Loucy (cell line): ENCODE measurements around the gene SCG2.
A peak's percentile ranks its signal among the peaks of the same experiment; 100 is the strongest.

Experiments used
- H2AFZ ChIP-seq: fragments of 200-600 bp; sonication (generic); 2 replicates; pipeline ENCODE4 v1.6.0; 2016; ENCODE audit warnings: antibody characterized with exemption, mild to moderate bottlenecking, low read length, moderate library complexity
- H3F3A ChIP-seq: fragments of 200-600 bp; 2 replicates; pipeline ENCODE4 v1.6.0; 2016; ENCODE audit warnings: antibody characterized with exemption, low read depth, mild to moderate bottlenecking
- H3K27me3 ChIP-seq: fragments of 200-600 bp; sonication (generic); 2 replicates; pipeline ENCODE4 v1.6.1; 2014; ENCODE audit warnings: low read length, mild to moderate bottlenecking; ENCODE audit not compliant: insufficient read depth, poor library complexity, severe bottlenecking
- H3K36me3 ChIP-seq: fragments of 200-600 bp; sonication (generic); 2 replicates; pipeline ENCODE4 v1.6.1; 2016; ENCODE audit warnings: low read length; ENCODE audit not compliant: insufficient read depth
- H3K4me1 ChIP-seq: fragments of 200-600 bp; sonication (generic); 2 replicates; pipeline ENCODE4 v1.5.1; 2014; ENCODE audit warnings: low read length, mild to moderate bottlenecking; ENCODE audit not compliant: insufficient read depth, poor library complexity, severe bottlenecking
- H3K4me2 ChIP-seq: fragments of 200-600 bp; sonication (generic); 2 replicates; pipeline ENCODE4 v1.6.0; 2014; ENCODE audit warnings: antibody characterized with exemption, low read length, low read depth, mild to moderate bottlenecking; ENCODE audit not compliant: poor library complexity, severe bottlenecking
- H3K4me3 ChIP-seq: fragments of 200-600 bp; sonication (generic); 2 replicates; pipeline ENCODE4 v1.5.1; 2014; ENCODE audit warnings: low read length, mild to moderate bottlenecking, mixed read lengths; ENCODE audit not compliant: poor library complexity, severe bottlenecking
- H3K79me2 ChIP-seq: fragments of 200-600 bp; sonication (generic); 2 replicates; pipeline ENCODE4 v1.6.1; 2014; ENCODE audit warnings: low read length; ENCODE audit not compliant: insufficient read depth
- H3K9ac ChIP-seq: fragments of 200-600 bp; sonication (generic); 2 replicates; pipeline ENCODE4 v1.6.0; 2014; ENCODE audit warnings: mild to moderate bottlenecking, low read depth, low read length, moderate library complexity; ENCODE audit not compliant: poor library complexity, severe bottlenecking
- H3K9me2 ChIP-seq: fragments of 200-600 bp; sonication (generic); replicated peaks from 2 replicates; pipeline ENCODE4 v1.6.1; 2016; ENCODE audit warnings: low read depth, low read length, mixed read lengths
- H3K9me3 ChIP-seq: fragments of 200-600 bp; sonication (generic); 2 replicates; pipeline ENCODE4 v1.6.1; 2014; ENCODE audit warnings: mild to moderate bottlenecking, antibody characterized with exemption, low read length, low read depth; ENCODE audit not compliant: insufficient read depth
- H4K20me1 ChIP-seq: fragments of 200-600 bp; sonication (generic); 2 replicates; pipeline ENCODE4 v1.6.0; 2014; ENCODE audit warnings: antibody characterized with exemption, low read length, mild to moderate bottlenecking; ENCODE audit not compliant: insufficient read depth, poor library complexity, severe bottlenecking
- EZH2phosphoT487 ChIP-seq: fragments of 200-600 bp; IDR thresholded peaks from 2 replicates; pipeline ENCODE4 v1.6.1; 2018; ENCODE audit warnings: antibody characterized with exemption, mild to moderate bottlenecking, moderate library complexity, borderline replicate concordance
- TF ChIP-seq, protein P1 (sequence below): fragments of 200-600 bp; sonication (generic); conservative IDR thresholded peaks from 2 replicates; pipeline ENCODE4 v1.5.1; 2014; ENCODE audit warnings: mild to moderate bottlenecking, antibody characterized with exemption, low read length

Gene SCG2

DNA sequence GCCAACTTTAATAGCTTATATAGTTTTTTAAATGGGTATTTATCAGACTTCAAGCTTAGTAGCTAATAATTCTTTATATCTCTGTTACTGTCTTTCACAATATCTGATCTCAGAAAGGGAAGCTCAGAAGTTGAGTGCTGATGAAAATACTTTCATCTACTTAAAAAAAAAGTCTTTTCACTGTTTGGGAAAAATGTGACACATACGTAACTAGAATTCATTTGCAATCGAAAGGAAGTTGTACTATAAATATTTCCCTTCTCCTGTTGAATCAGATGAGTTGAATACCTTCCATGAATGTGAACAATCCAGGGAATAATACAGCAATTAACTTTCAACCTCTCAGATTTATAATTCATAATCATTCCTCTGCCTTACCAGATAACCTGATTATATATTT lies 811 bp upstream of the SCG2 start:
- Histone ChIP-seq H3F3A (no peaks in the 10 kb centered on the region), H3K79me2 (no peaks in the 10 kb centered on the region), H3K36me3 (no peaks in the 10 kb centered on the region), H3K4me2 (peak overlapping the region; percentile 67), H3K9ac (no peak overlapping the region), H2AFZ (no peak overlapping the region), H3K9me3 (no peaks in the 10 kb centered on the region), H3K4me3 (peak overlapping the region; percentile 65), H3K4me1 (peaks cover 7% of the 10 kb centered on the region), H4K20me1 (no peaks in the 10 kb centered on the region), H3K27me3 (no peaks in the 10 kb centered on the region), H3K9me2 (no peaks in the 10 kb centered on the region)
- TF ChIP-seq EZH2phosphoT487: no peak
- TF ChIP-seq, protein P1, sequence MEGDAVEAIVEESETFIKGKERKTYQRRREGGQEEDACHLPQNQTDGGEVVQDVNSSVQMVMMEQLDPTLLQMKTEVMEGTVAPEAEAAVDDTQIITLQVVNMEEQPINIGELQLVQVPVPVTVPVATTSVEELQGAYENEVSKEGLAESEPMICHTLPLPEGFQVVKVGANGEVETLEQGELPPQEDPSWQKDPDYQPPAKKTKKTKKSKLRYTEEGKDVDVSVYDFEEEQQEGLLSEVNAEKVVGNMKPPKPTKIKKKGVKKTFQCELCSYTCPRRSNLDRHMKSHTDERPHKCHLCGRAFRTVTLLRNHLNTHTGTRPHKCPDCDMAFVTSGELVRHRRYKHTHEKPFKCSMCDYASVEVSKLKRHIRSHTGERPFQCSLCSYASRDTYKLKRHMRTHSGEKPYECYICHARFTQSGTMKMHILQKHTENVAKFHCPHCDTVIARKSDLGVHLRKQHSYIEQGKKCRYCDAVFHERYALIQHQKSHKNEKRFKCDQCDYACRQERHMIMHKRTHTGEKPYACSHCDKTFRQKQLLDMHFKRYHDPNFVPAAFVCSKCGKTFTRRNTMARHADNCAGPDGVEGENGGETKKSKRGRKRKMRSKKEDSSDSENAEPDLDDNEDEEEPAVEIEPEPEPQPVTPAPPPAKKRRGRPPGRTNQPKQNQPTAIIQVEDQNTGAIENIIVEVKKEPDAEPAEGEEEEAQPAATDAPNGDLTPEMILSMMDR: no peak

DNA sequence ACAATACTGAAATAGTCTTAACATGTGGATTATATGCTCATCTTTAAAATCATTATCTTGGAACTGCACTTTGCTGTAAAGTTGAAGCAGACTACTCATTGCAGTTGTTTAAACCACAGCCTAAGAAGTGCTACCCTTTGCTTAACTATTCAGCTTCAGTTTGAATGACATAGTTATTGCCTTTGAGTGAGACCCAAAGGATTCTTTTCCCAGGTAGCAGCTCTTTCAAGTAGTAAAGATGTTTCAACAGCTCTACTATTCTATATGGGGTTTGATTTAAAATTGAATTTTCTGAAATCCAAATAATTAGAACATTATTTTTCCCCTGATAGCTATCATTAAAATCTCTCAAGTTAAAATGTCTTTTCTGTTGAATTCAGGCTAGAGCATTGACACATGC lies 1.1 kb downstream of the SCG2 start:
- Histone ChIP-seq H3K4me2 (no peak overlapping the region), H3K36me3 (no peaks in the 10 kb centered on the region), H3K27me3 (no peaks in the 10 kb centered on the region), H3K79me2 (no peaks in the 10 kb centered on the region), H3K4me3 (no peak overlapping the region), H3K9me2 (no peaks in the 10 kb centered on the region), H4K20me1 (no peaks in the 10 kb centered on the region), H3K4me1 (peaks cover 7% of the 10 kb centered on the region), H3K9ac (no peak overlapping the region), H3K9me3 (no peaks in the 10 kb centered on the region), H2AFZ (no peak overlapping the region), H3F3A (no peaks in the 10 kb centered on the region)
- TF ChIP-seq EZH2phosphoT487: no peak
- TF ChIP-seq, protein P1: no peak

DNA sequence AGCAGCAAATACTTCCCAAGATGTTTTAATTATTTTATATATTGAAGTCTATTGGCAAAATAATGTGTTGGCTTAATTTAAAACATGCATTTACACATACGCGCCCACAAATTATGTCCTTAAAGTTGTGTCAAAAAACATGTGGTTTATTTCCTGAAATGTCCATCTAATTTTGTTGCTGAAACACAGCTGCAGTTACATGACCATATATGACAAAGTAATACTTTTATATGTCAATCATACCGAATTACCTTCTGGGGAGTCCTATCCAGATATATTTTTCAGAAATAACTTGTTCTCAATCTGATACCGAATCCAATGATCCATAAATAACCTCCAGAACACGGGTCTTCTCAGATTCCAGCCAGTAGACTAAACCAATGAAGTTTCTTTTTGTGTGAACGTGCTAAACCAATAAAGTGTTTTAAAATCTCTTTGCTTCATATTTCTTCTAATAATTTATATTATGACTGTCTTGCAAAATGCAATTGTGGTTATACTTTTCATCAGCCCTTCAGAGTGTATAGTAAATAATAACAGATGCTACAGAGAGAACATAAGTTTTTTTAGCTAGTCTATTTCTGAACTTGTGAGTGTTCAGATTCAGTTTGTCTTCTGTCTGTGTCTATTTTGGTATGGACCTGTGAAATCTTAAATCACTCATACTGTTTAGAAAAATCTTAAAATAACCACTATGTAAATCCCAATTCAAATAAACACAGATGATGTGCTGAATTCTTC lies 2.4 kb downstream of the SCG2 start:
- no peak overlapping the region for H3K9ac ChIP-seq
- H3K79me2 ChIP-seq: no peaks in the 10 kb centered on the region
- H3K9me2 ChIP-seq: no peaks in the 10 kb centered on the region
- H2AFZ ChIP-seq: no peak overlapping the region
- peaks cover 7% of the 10 kb centered on the region for H3K4me1 ChIP-seq
- TF ChIP-seq, protein P1: no peak
- TF ChIP-seq EZH2phosphoT487: no peak
- no peaks in the 10 kb centered on the region for H3K9me3 ChIP-seq
- no peaks in the 10 kb centered on the region for H3K36me3 ChIP-seq
- H3K27me3 ChIP-seq: no peaks in the 10 kb centered on the region
- H3K4me2 ChIP-seq: no peak overlapping the region
- H4K20me1 ChIP-seq: no peaks in the 10 kb centered on the region
- H3F3A ChIP-seq: no peaks in the 10 kb centered on the region
- H3K4me3 ChIP-seq: no peak overlapping the region
